Suprapubic skin (tissue), 4 donors: ENCODE measurements around the gene MCOLN2.

Experiments used
- EP300 ChIP-seq: sonication (generic); formaldehyde crosslinking; IDR thresholded peaks from one replicate; pipeline ENCODE4 v1.6.1; 2017; ENCODE audit warnings: antibody characterized with exemption
- POLR2A ChIP-seq, 2 donors: fragments of 450-650 bp; IDR thresholded peaks; one replicate each; pipeline ENCODE4 v1.6.1; 2017; ENCODE audit warnings: antibody characterized with exemption in 2 of 2, mild to moderate bottlenecking in 2 of 2, moderate library complexity in 2 of 2
- POLR2AphosphoS5 ChIP-seq, 3 donors: sonication (generic); formaldehyde crosslinking; IDR thresholded peaks; one replicate each; pipeline ENCODE4 v1.6.1; 2017; ENCODE audit warnings: antibody characterized with exemption in 3 of 3
- TF ChIP-seq, protein P1 (sequence below), 2 donors: fragments of 200-600 bp in 1 of 2; fragments of 450-650 bp in 1 of 2; sonication (generic) in 1 of 2; IDR thresholded peaks; one replicate each; pipeline ENCODE4 v1.5.1; 2016 to 2019; ENCODE audit warnings: antibody characterized with exemption in 2 of 2, mild to moderate bottlenecking in 1 of 2, moderate library complexity in 1 of 2

DNA sequence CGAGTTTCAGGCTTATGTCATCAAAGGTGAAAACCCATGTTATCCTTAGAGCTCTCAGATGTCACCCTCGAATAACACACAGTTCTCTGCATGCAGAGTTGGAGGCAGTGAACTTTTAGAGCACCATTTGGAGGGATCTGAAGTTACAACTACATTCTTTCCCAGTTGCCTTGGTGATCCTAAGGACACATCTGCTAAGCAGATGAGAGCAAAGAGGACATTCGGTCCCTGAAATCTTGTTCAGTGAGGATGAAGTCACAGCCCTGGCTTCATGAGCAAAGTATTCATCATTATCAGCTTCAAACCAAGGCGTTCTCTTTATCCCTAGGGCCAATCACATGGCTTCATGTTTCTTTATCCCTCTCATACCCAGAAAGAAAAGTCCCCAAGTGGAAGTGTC, 23.1 kb upstream of the MCOLN2 start:
- TF ChIP-seq, protein P1, sequence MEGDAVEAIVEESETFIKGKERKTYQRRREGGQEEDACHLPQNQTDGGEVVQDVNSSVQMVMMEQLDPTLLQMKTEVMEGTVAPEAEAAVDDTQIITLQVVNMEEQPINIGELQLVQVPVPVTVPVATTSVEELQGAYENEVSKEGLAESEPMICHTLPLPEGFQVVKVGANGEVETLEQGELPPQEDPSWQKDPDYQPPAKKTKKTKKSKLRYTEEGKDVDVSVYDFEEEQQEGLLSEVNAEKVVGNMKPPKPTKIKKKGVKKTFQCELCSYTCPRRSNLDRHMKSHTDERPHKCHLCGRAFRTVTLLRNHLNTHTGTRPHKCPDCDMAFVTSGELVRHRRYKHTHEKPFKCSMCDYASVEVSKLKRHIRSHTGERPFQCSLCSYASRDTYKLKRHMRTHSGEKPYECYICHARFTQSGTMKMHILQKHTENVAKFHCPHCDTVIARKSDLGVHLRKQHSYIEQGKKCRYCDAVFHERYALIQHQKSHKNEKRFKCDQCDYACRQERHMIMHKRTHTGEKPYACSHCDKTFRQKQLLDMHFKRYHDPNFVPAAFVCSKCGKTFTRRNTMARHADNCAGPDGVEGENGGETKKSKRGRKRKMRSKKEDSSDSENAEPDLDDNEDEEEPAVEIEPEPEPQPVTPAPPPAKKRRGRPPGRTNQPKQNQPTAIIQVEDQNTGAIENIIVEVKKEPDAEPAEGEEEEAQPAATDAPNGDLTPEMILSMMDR (IDR thresholded peaks at IDR 0.05) = no peak
- TF ChIP-seq EP300 (no peak), POLR2AphosphoS5 (IDR thresholded peaks at IDR 0.05) (peak in 2 of 3 donors; percentile 34 to 76), POLR2A (IDR thresholded peaks at IDR 0.05) (no peak)
